ENCODE data around the gene ARHGAP23.

DNA sequence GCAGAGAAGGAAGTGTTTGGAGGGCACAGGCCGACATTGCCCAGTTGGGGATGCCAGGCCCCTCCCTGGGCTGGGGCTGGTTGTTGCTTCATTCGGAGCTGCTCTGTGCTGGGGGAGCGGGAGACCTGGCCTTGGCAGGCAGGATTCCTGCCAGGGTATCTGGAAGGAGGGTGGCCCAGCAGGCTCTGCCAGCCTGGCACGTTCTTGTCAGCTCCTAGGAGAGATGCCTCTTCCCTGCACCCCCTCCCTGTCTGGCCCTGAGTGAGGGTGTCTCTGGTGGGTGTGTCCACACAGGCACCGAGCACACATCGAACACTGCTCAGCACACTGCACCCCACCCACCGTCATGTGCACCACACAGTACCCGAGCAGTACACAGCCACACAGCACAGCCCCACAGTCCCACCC, 35.2 kb downstream of the ARHGAP23 start:
- no peak for TF ChIP-seq POLR2A (IDR thresholded peaks at IDR 0.05; ENCODE audit: low read length)
- TF ChIP-seq GATA1 (IDR thresholded peaks at IDR 0.05; ENCODE audit: low read depth, low read length) = no peak

All from erythroblast (primary cell).